NK-92 (cell line): Measurements from ENCODE around the gene CCIN.

Experiments
- DNase-seq: peaks from one replicate; lab custom pipeline; 2025; ENCODE audit not compliant: unreplicated experiment; lab: John Stamatoyannopoulos, UW

Gene CCIN

DNA sequence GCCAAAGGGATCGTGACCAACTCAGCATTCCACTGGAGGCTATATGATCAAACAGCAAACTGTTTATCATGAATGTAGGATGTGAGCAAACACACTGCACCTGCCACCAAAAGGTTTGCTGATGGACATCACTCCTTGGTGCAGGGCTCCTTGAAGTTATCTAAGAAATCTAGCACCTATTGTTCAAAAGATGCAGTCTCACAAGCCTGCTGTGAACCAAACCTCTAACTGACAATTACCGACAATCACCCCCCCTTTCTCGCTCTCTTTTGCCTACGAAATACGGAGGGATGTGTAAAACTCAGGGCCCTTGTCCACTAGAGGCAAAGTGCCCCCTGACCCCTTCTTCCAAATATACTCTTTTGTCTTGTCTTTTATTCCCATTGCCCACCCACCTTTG lies 19.0 kb downstream of the CCIN start:
- DNase-seq: no peak

DNA sequence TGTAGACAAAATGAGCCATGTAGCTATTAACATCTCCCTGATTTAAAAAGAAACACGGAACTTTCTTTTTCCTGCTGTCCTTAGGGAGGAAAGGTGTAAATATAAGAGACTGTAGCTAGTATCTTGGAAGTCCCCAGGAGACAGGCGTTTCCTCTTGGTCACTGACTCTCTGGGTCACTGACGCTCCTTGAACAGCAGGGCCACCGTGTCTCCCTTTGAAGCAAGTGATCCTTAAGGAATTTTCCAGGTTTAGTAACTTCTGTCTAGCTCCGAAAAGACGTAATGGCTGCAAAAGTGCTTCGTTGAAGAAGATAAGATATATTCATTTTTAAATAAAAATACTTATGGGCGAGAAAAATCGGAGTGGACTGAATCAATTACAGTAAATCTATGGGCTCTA lies 20.8 kb downstream of the CCIN start:
- DNase-seq: no peak

DNA sequence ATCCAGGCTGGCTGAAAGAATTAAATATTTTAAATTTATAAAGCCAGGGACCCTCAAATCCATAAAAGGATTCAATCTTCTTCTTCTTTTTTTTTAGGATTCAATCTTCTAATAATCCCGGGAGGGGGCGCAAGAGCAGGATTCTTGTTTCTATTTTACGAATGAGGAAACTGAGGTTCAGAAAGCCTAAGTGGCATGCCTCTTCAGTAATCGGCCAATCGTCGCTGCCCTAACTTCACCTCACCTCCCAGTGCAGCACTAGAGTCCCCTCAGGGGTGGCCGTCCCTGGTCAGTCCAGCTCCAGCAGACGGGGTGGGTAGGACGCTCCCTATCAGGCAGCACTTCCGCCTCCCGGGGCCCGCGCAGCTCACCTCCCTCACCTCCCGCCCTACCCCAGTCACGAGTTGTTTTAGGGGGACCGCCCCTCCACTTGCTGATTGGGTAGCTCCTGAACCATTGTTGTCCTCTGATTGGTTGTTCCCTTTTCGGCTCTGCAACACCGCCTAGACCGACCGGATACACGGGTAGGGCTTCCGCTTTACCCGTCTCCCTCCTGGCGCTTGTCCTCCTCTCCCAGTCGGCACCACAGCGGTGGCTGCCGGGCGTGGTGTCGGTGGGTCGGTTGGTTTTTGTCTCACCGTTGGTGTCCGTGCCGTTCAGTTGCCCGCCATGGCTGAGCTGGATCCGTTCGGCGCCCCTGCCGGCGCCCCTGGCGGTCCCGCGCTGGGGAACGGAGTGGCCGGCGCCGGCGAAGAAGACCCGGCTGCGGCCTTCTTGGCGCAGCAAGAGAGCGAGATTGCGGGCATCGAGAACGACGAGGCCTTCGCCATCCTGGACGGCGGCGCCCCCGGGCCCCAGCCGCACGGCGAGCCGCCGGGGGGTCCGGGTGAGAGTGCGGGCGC lies 21.5 kb downstream of the CCIN start, which contains the start of gene CLTA:
CLTA (plus strand) TSS at position 534 of the 902 bp plus-strand sequence; CDS start at position 670, 136 bp downstream.
- peak; percentile 62 for DNase-seq

DNA sequence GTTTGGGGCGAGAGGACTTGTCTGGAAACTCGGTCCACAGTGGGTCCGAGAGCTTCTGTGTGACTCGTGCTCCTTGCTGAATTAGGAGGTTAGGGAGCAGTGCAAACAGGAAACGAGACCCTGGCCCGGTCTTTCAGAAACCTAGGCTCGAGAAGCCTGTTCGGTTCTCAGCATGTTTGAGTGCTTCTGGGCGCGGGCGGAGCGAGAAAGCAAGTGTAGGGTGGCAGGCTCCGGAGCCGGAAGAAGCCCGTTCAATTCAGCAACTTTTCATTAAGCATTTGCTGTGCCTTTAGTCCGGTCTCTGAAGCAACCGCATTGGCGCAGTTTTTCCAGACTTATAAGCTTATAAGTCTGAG lies 22.1 kb downstream of the CCIN start:
- no peak for DNase-seq

DNA sequence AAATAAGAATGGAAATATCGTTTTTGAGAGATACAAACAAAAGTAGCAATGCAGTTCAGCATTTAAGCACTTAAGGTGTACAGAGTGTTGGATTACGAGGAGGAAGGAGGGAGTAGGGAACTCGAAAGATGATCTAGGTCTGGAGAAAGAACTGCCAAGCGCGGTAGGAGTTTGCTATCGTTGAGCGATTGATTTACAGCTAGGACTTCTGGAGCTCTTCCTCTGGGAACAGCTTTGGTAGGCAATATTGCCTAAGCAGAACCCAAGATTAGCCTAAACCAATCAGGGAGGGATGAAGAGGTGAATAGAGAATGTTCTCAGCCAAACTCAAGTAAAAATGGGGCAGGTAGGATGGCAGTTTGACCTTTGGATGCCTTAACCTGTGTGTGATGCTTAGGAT lies 22.5 kb downstream of the CCIN start:
- no peak for DNase-seq

DNA sequence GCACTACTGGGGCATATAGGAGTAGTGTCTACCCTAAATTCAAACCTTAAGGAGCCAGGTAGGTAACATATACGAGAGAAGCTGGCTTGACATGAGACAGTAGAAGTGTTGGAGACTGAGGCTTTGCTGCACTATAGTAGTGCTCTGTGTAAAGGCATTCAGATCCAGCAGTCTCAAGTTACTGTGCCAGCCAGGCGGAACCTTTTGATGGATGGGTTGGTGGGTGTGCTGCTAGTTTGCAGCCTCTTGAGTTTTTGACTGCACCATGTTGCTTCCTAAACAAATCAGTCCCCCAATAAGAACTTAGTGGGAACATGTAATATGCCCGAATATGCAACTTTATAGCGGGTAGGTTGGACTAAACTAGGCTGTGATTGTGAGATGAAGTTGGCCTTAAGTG lies 23.0 kb downstream of the CCIN start:
- DNase-seq: no peak

DNA sequence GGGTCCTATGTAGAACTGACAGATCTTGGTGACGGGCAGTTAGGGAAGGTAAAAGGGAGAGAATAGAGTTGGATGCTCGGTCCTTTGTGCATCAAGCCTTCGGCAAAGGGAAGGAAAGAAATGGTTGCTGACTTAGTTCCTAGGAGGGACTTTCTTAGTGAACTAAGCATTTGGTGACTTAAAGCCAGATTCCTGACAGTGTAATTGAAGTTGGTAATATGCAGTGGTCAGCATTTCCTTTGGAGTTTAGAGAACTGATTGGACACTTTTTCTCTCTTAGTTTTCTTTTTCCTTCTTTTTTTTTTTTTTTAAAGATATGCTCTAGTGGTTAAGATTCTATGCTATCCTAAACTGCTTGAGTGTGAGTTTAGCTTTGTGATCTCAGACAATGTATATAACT lies 23.8 kb downstream of the CCIN start:
- DNase-seq: no peak

DNA sequence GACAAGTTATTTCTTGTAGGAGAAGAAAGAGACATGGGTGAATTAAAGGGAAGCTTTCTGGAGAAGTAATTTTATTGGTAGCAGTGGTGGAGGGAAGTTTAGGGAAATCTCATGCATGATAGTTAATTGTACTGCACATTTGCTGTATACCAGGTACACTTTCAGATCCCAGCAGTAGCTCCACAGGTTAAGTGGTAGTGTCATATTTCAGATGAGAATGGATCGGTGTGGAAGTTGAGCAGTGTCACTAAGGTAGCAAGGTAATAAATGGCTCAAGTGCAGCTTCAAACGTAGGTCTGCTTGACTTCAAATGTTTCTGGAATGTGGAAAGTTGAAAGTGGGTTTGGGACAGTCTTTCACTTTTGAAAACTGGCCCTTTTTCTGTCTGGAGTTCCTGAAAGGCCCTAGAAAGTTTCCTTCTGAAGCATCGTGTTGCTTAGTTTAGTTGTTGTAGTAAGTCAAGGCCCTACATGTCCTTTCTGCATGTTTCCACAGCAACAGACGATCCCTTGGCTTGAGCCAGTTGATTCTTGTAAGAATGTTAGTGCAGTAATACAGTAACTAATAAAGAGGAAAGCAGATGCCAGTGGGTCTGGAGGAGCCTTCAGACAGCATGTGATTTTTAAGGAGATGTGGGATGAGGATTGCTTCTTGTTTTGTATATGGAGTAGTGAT lies 25.3 kb downstream of the CCIN start:
- DNase-seq: no peak

DNA sequence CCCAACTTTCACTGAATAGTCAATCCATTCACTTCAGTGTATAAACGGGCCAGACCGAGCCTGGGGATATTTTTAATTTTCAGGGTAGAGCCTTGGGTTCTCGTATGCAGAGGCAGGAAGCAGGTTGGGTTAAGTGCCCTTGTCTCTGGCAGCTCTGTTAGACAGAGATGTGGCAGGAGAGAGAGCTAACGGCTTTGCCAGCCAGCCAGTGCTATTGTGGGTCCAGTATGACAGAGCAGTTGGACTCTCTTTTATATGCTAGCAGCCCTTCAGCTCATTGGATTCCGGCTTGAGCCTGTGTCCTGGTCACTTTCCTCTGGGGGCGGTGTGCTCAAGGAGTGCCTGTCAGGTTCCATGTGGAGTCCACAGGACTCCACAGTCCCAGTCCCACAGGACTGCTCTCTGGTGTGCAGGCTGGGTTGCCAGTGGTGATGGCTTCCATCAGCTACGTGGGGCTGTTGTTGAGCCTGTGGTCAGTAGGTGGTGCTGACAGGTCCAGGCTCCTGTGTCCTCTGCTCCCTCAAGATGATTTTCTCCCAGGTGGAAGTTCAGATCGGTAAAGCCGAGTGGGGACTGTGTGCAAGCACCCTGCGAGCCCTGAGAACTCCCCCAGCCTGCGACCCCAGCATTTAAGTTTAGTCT lies 35.8 kb downstream of the CCIN start:
- DNase-seq: no peak

DNA sequence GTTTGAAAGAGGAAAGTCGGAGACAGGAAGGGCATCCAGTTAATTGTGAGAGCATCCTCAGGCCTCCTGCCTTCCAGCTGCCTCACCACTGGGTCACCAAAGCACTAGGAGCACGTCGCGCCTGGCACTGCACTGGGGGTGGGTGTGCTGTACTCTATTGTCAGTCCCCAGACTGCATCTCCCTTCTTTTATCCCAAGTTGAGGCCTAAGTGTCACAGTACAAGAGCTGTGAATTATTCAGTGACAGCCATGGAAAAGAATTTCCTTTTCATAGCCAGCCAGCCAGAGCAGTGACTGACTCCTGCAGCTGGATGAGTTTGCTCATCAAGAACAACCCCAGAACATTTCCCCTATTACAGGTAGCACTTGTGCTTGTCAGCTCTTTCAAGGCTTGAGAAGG lies 37.8 kb downstream of the CCIN start:
- DNase-seq: no peak

DNA sequence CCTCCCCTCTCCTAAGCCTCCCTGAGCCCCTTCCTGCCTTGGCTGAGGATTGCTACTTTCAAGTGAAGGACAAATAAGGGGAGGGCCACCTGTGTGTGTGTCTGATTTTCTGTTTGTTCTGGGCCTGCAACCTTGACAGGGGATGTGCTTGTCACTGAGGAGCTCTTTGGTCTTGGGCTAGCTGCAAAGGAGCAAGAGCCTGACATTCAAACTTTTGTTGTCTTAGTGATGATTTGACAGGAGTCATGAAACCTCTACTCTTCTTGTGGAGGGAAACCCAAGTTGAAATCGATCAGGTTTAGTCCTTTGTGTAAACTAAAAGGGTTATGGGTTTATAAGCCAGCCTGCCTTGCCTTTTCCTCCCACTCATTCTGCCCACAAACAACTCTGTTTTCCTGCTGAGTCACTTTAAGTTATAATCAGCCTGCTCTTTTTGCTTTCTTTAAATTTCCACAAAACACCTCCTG lies 38.4 kb downstream of the CCIN start:
- DNase-seq: no peak

DNA sequence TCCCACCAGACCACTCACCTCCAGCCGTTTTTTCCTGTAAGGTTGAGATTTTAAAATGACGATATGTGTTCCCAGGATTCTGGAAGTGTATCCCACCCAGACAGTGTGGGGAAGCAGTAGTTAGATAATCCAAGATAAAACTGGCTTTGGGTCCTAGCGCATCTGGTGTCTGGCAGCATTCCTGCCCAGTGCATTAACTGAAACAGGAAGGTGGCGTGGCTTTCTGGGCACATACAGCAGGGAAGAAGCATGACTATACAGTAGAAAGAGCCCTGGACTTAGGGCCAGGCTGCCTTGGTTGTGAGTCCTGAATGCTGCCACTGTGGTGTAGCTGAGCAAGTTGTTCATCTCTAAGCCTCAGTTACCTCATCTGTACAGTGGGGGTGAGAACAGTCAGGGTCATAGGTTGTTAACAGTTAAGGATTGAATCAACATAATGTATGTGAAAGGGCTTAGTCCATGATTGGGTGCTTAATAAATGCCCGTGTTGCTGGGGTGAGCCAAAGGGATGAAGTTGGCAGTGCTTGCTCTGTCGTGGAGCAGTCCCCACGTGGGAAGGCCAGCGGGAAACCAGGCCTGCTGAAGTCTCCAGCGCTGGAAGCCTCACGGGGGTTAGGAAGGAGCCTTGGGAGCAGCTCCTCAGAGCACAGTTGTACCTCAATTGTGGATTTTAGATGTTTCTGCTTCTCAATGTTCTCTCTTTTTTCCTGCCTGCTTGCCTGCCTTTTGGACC lies 39.5 kb downstream of the CCIN start:
- DNase-seq: no peak

DNA sequence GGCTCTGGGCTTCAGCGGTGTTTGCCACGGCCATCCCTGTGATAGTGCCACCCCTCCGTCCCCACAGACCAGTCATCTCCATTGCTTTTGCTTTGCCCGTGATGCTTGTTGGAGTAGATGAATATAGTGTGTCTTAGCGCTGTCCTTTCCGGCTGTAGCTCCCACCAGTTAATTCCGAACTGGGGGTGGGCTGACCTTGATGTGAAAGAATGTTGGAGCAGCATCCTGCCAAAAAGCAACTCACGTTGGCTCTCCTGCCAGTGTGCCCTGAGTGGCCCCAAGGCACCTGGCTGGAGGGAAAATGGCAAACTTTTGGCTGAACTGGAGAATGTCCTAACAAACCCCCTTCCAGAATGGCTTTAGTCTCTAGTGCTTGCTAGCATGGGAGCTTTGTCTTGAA lies 41.5 kb downstream of the CCIN start:
- no peak for DNase-seq

DNA sequence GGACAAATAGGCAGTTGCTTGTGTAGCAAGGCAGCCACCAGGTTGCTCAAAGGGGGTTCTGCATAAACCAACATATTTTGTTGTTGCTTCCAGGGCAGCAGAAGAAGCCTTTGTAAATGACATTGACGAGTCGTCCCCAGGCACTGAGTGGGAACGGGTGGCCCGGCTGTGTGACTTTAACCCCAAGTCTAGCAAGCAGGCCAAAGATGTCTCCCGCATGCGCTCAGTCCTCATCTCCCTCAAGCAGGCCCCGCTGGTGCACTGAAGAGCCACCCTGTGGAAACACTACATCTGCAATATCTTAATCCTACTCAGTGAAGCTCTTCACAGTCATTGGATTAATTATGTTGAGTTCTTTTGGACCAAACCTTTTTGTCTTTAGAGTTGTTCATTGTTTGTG lies 42.3 kb downstream of the CCIN start:
- no peak for DNase-seq

DNA sequence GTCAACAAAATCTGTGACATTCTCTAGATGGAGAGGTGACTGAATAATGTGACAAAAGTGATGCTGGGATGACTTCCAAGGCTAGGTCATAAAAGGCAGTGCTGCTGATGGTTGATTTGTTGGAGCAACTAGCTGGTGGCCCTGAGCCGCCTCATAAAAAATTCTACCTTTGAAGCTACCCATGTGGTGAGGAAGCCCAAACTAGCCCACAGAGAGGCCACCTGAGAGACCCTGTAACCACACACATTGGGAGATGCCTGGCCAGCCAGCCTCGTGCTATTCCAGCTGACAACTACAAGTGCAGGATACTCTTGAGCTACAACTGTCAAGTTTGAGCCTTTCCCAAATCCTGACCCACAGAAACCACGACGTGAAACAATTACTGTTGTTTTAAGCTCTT lies 44.2 kb downstream of the CCIN start:
- no peak for DNase-seq

DNA sequence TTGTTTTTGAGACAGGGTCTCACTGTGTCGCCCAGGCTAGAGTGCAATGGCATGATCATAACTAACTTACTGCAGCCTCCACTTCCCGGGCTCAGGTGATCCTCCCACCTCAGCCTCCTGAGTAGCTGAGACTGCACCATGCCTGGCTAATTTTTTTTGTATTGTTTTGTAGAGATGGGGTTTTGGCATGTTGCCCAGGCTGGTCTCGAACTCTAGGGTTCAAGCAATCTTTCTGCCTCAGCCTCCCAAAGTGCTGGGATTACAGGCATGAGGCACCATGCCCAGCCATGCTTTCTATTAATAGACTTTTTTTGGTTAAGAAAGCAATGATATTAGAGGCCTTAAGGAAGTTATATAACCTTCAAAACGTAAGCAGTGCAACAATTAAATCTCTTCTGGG lies 44.8 kb downstream of the CCIN start:
- no peak for DNase-seq

DNA sequence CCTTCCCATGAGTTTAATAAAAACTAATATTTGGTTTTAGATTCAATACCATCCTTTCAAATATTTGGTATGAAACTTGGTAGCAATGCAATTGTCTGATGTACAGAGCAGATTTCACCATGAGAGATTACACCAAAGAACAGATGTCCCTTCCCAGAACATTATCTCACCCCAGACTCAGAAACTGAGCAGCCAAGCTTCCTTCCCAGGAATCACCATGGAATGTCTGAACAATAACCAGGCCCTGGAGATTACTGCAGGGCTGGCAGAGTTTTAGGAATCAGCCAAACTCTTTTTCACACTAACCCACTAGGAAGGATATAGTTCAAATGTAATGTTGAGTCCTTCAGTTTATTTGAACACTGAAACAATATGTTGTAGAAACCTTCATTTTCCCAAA lies 45.4 kb downstream of the CCIN start:
- no peak for DNase-seq

DNA sequence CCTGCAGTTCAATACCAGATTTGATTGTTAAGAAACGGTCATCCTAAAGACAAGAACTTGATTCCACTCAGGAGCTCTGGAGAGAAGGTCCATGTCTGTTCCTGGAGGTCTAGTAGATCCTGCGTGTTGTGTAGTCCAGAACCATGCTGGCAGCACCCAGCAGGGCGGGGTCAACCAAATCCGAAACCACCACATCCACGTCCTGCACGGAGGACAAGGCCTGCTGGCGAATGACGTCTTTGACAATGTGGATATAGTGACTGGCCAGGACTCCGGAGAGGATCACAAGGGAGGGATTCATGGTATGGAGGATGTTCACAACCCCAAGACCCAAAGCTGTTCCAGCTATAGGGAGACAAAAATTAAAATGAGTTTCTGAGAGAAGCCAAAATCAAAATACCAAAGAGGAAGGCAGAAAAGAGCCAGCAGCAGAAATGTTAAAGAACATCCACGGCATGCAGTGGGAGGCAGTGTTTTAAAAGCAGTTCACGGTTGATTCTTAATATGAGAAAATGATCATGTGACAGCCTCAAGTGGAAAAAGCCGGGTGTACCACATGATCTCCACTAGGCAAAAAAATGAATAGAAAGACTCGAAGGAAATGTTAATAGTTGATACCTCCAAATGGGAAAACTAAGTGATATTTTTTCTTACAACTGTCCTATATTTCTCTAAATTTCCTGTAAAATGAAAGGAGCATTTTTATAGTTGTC lies 48.2 kb downstream of the CCIN start:
- DNase-seq: no peak

DNA sequence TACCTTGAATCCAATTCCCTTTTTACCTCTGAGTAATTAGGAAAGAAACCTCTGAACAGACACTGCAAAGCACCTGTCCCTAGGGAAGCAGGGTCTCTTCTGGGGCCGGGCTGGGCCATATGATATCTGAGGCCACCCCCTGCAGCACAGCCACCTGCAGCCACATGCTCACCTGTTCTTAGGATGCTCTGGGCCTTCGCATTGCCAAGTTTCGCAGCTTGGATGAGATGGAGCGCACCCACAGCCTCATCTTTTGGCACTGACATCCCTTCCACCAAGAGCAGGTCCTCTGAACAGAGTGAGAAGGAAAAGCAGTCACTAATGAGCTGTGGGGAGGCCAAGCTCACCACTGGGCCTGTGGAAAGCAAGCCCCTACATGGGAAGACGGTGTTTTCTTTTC lies 48.8 kb downstream of the CCIN start:
- DNase-seq: no peak

DNA sequence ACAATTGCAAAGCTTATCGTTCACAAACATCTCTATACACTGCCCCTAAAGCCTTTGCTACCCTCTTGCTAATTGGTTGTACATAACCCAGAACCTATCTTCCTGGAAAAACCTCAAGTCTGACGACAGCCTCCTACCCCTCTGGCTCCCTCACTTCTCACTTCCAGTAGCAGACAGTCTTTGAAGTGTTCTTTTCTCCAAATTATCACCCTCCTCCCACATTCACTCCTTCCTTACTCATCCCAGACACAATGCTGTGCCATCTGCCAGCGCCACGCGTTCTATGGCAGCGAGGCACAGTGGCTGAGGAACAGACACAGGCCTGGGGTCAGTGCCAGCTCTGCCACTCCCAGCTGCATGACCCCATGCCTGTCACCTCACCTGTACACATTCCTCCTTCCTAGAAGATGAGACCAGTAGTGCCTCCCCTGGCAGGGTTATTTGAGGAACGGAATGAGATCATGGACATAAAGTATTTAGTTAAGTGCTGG lies 49.3 kb downstream of the CCIN start:
- DNase-seq: no peak
